ENCODE measurements around the gene MOCOS.

MOCOS gene

GRCh38 chr18:36187193-36187825 lies at the start of gene MOCOS:
Gene MOCOS, plus strand, starts transcription at chr18:36187497. Its CDS starts 43 bp downstream, at chr18:36187540.
- peak; percentile 42 for DNase-seq

GRCh38 chr18:36139245-36139644 lies 48.1 kb upstream of the MOCOS start:
- DNase-seq = no peak

DNA sequence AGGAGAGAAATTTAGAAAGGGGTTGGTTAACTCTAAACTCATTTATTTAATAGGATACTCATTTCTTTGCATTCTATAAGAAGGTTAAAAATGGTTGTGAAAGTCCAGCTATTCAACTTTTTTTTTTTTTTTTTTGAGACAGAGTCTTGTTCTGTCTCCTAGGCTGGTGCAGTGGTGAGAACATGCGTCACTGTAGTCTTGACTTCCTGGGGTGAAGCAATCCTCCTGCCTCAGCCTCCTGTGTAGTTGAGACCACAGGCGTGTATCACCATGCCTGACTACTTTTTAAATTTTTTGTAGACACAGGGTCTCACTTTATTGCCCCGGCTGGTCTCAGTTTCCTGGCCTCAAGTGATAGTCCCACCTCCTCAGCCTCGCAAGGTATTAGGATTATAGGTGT lies 45.7 kb upstream of the MOCOS start:
- DNase-seq = no peak

DNA sequence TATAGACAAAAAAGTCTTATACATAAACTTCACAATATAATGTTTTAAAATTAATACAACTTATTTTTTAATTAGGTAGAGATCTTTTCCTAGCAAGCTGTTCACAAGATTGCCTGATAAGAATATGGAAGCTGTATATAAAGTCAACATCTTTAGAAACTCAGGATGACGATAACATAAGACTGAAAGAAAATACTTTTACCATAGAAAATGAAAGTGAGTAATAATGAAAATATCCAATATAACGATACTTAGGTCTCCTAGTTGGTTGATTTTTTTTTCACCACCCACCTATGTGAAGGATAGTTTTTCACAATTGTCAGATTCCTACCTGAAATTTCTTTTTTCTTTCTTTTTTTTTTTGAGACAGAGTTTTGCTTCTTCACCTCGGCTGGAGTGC lies 44.5 kb upstream of the MOCOS start:
- DNase-seq = no peak

GRCh38 chr18:36143391-36143790 lies 43.9 kb upstream of the MOCOS start:
- DNase-seq = no peak

GRCh38 chr18:36149514-36150289 lies 37.6 kb upstream of the MOCOS start:
- no peak for DNase-seq

- DNase-seq = no peak
Measured at GRCh38 chr18:36152781-36153180, 34.5 kb upstream of the MOCOS start.

GRCh38 chr18:36153203-36153602 lies 34.1 kb upstream of the MOCOS start:
- DNase-seq = no peak

- no peak for DNase-seq
Measured at GRCh38 chr18:36153771-36154170, 33.5 kb upstream of the MOCOS start.

- no peak for DNase-seq
Measured at GRCh38 chr18:36155851-36156757, 31.2 kb upstream of the MOCOS start.

DNA sequence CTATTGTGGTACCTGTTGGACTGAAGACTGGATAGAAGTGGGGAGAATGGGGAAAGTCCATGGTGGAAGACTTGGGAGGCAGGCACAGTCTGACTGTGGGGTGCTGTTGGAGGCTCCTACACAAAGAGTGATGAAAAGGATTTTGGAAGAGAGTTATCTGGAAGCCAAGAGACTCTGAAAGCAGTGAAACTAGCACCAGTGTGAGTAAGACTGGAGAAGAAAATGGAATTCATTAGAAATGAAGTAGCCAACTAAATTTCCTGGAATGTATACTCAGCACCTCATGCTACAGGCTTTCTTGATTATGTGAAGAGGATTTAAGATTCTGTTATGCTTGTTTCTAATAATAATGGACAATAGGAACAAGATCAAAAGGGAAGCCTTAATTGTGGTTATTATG lies 29.9 kb upstream of the MOCOS start:
- no peak for DNase-seq

DNA sequence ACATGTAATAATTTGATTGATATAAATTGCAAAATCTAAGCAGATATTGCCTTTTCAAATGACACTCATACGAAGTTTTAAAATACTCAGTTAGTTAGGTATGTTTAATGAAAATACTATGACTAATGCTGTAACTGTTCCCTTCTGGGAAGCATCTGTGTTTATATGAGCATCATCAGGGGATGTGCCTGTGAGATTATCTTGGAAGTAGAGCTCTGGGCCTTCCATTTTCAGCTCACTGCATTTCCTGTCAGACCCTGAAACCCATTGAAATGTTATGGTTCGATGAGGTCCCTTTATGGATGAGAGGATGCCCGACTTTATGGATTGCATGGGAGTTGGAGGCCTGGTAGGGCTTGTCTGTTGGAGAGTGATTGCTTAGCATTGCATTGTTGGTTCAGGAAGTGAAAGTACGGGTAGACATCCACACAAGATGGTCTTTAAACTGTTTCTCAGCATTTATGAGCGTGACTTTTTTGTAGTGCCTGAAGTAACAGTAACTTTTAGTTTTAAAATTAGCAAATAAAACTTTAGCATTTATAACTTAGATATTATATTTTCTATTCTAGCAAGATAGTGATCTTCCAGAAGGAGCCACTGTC lies 28.9 kb upstream of the MOCOS start:
- DNase-seq = no peak

DNA sequence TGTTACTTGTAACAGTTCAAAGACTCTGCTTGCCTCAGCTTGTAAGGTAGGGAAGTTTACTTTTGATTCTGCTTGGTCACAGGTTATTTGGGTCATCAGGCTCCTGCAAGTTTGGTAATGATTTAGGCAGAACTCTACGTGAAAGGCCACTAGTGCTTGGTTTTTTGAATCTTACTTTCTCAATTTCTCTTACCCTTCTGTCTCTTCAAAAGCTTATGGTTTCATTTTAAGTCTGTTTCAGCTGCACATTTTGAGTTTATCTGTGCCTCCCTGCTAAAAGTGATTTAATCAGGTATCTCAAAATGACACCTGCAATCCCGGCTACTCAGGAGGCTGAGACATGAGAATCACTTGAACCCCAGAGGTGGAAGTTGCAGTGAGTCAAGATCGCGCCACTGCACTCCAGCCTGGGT lies 26.3 kb upstream of the MOCOS start:
- no peak for DNase-seq

DNA sequence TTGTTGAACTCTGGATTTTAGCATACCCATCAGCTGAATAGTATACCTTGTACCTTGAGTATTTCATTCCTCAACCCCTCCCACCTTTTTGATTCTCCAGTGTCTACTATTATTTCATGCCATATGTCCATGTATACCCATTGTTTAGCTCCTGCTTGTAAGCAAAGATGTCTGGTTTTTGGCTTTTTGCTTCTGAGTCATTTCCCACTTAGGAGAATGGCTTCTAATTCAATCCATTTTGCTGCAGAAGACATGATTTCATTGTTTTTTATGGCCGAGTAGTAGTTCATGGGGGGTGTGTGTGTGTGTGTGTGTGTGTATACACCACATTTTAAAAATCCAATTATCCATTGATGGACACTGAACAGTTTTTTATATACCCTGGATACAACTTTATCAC lies 24.3 kb upstream of the MOCOS start:
- no peak for DNase-seq

DNA sequence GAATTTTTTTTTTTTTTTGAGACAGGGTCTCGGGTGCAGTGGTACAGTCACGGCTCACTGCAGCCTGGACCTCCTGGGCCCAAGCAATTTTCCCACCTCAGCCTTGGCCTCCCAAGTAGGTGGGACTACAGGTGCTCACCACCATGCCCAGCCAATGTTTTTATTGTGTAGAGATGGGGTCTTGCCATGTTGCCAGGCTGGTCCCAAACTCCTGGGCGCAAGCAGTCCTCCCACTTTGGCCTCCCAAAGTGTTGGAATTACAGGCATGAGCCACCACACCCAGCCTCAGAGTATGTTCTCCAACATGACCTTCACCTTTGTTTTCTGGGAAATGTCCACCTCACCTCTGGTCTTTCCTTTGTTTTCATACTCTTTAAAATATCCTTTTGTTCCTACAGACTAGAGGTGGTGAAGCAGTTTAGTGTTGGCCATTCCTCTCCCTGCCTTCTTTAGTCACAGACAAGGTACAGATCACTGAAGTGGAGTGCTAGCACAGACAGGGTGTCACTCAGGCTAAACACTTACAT lies 19.5 kb upstream of the MOCOS start:
- no peak for DNase-seq

DNA sequence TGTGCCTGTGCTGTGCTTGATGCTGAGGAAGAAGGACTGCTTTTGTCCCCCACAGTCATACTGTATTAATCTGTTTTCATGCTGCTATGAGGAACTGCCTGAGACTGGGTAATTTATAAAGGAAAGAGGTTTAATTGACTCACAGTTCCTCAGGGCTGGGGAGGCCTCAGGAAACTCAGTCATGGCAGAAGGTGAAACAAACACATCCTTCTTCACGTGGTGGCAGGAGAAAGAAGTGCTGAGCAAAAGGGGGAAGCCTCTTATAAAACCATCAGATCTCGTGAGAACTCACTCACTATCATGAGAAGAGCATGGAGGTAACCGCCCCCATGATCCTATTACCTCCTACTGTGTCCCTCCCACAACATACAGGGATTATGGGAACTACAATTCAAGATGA lies 19.0 kb upstream of the MOCOS start:
- peak; percentile 35 for DNase-seq

GRCh38 chr18:36169938-36170337 lies 17.4 kb upstream of the MOCOS start:
- DNase-seq = no peak

DNA sequence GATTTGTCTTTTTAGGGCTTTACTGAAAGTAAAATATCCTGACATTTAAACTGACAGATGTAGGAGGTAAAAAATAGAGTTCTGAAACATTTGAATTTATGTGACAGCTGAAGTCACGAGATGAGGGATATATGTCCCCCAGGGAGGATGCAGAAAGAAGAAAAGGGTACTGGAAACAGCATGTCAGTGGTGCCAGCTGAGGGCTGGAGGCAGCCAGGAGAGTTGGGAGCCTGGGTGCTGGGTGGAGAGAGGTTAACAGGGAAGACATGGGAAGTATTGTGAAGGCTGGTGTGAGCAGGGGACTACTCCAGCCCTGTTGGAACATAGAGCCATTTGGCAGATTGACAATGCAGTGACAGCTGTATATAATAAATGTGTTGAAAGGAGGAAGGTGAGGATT lies 11.8 kb upstream of the MOCOS start:
- DNase-seq = no peak

GRCh38 chr18:36176177-36176584 lies 11.1 kb upstream of the MOCOS start:
- no peak for DNase-seq

DNA sequence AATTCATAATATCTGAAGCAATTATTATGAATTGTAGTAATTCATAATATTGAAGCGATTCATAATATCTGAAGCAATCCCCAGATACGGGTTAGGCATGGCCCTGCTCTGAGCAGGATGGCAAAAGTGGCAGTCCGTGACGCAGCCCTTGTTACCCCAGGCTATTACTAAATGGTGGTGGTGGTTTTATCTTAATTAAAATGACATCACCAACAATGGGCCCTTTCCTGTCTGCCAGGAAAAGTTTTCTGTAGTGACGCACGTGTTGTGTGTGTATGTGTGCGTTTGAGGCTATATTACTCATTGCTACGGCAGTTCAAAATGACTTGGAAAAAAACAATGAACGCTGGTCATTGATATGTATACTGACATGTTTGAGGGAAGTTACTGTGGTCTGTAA lies 10.6 kb upstream of the MOCOS start:
- DNase-seq = no peak

DNA sequence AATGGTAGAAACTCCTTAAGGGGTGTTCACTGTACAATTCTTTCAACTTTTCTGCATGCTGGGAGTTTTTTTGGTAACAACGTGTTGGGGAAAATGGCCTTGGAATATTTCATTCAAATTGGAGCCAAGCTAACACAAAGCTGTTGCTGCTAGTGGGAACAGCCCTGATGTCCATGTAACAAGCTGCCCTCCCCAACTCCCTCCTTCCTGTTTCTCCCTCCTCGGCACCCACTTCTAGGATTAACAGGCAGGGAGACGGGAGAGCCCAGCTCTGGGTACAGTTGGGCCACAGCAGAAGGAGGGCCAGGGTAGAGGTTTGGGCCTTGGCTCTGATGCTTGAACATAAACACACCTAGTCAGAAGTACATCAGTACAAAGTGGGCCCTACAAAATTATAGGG lies 9.4 kb upstream of the MOCOS start:
- no peak for DNase-seq

- no peak for DNase-seq
Measured at GRCh38 chr18:36179562-36180355, 7.5 kb upstream of the MOCOS start.

Measured in NCI-H82 (cell line).